Measurements from ENCODE around the gene SYNDIG1.
"Not testable (repeated sequence)": the region's sequence is repeated elsewhere in the genome, so short reads cannot be mapped to it uniquely, and the experiment has no call there.

SYNDIG1 gene

GRCh38 chr20:24616258-24617079 is 147.0 kb downstream of the SYNDIG1 start:
- DNase-seq: no peak

- no peak for DNase-seq
Observed at GRCh38 chr20:24617080-24617432, 147.6 kb downstream of the SYNDIG1 start.

- no peak for DNase-seq
Observed at GRCh38 chr20:24617757-24618450, 148.5 kb downstream of the SYNDIG1 start.

GRCh38 chr20:24618739-24619138 is 149.3 kb downstream of the SYNDIG1 start:
- DNase-seq: no peak

GRCh38 chr20:24619212-24619611 is 149.8 kb downstream of the SYNDIG1 start:
- peak; percentile 27 for DNase-seq

GRCh38 chr20:24620937-24621519 is 151.6 kb downstream of the SYNDIG1 start:
- no peak for DNase-seq

- DNase-seq: no peak
Observed at GRCh38 chr20:24622856-24623255, 153.4 kb downstream of the SYNDIG1 start.

- not testable (repeated sequence) for DNase-seq
Observed at GRCh38 chr20:24626141-24626540, 156.7 kb downstream of the SYNDIG1 start.

- DNase-seq: no peak
Observed at GRCh38 chr20:24627291-24627690, 157.9 kb downstream of the SYNDIG1 start.

- no peak for DNase-seq
Observed at GRCh38 chr20:24627926-24628325, 158.5 kb downstream of the SYNDIG1 start.

GRCh38 chr20:24628985-24629384 is 159.6 kb downstream of the SYNDIG1 start:
- DNase-seq: no peak

GRCh38 chr20:24629668-24630067 is 160.2 kb downstream of the SYNDIG1 start:
- DNase-seq: no peak

GRCh38 chr20:24630486-24631172 is 161.2 kb downstream of the SYNDIG1 start:
- no peak for DNase-seq

GRCh38 chr20:24631173-24631505 is 161.7 kb downstream of the SYNDIG1 start:
- no peak for DNase-seq

GRCh38 chr20:24632581-24632980 is 163.2 kb downstream of the SYNDIG1 start:
- DNase-seq: no peak

- no peak for DNase-seq
Observed at GRCh38 chr20:24633026-24633425, 163.6 kb downstream of the SYNDIG1 start.

- DNase-seq: no peak
Observed at GRCh38 chr20:24633521-24633920, 164.1 kb downstream of the SYNDIG1 start.

- peak; percentile 40 for DNase-seq
Observed at GRCh38 chr20:24634855-24635254, 165.4 kb downstream of the SYNDIG1 start.

- no peak for DNase-seq
Observed at GRCh38 chr20:24636626-24637025, 167.2 kb downstream of the SYNDIG1 start.

GRCh38 chr20:24637087-24637486 is 167.7 kb downstream of the SYNDIG1 start:
- no peak for DNase-seq

- no peak for DNase-seq
Observed at GRCh38 chr20:24637941-24638340, 168.5 kb downstream of the SYNDIG1 start.

GRCh38 chr20:24638591-24639548 is 169.4 kb downstream of the SYNDIG1 start:
- no peak for DNase-seq

Data from inflammatory macrophage treated with lipopolysaccharide for 4 hours (primary cell).